Measurements from ENCODE around the gene ZNF644.
A peak's percentile ranks its signal among the peaks of the same experiment; 100 is the strongest.

Gene ZNF644

DNA sequence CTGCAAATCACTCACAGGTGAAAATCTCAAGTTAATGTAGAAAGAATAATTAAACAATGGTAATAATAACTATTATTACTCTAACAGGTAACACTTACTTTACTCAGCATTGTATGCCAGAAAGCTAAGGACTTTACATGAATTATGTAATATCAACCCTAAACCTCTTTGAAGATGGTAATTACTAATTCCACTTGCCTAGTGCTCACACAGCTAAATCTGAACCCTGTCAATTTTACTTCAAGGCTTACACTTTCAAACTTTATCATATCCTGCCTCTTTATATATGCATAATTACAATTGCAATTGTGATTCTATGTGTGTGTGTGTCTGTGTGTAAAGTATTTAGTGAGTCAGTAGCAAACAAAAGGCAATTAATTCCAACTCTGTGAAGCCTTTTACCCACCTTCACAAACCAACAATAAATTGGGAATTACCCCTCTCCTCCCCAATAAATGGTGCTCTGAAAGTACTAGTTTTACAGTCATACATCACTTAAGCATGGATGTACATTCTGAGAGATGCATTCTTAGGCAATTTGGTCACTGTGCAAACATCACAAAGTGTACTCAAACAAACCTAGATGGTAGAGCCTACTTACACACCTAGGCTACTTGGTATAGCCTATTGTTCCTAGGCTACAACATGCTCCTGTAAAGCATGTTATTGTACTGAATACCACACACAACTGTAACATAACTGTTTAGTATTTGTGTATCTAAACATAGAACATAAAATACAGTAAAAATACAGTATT lies 5.9 kb downstream of the ZNF644 start:
- H3K27me3 Mint-ChIP-seq (ENCODE audit: low read depth), result no peaks in the 10 kb centered on the region
- no peak overlapping the region for H3K4me3 Mint-ChIP-seq
- peak overlapping the region in 1 of 3 experiments; percentile 26 for H3K27ac Mint-ChIP-seq
- TF ChIP-seq, protein P1, sequence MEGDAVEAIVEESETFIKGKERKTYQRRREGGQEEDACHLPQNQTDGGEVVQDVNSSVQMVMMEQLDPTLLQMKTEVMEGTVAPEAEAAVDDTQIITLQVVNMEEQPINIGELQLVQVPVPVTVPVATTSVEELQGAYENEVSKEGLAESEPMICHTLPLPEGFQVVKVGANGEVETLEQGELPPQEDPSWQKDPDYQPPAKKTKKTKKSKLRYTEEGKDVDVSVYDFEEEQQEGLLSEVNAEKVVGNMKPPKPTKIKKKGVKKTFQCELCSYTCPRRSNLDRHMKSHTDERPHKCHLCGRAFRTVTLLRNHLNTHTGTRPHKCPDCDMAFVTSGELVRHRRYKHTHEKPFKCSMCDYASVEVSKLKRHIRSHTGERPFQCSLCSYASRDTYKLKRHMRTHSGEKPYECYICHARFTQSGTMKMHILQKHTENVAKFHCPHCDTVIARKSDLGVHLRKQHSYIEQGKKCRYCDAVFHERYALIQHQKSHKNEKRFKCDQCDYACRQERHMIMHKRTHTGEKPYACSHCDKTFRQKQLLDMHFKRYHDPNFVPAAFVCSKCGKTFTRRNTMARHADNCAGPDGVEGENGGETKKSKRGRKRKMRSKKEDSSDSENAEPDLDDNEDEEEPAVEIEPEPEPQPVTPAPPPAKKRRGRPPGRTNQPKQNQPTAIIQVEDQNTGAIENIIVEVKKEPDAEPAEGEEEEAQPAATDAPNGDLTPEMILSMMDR (IDR thresholded peaks at IDR 0.05; ENCODE audit: unreplicated experiment in 3 of 3), result no peak
- no peaks in the 10 kb centered on the region for H3K9me3 Mint-ChIP-seq
- H3K36me3 Mint-ChIP-seq (ENCODE audit: low read depth), result peaks cover 43% of the 10 kb centered on the region
- peaks cover 33% of the 10 kb centered on the region for H3K4me1 Mint-ChIP-seq

GRCh38 chr1:91015358-91015780 lies 6.5 kb downstream of the ZNF644 start:
- no peaks in the 10 kb centered on the region for H3K27me3 Mint-ChIP-seq (ENCODE audit: low read depth)
- peak overlapping the region in 1 of 3 experiments; percentile 59 for H3K27ac Mint-ChIP-seq

GRCh38 chr1:91014475-91014874 lies 7.4 kb downstream of the ZNF644 start:
- TF ChIP-seq, protein P1 (IDR thresholded peaks at IDR 0.05; ENCODE audit: unreplicated experiment in 3 of 3), result no peak
- Mint-ChIP-seq H3K9me3 (peaks cover 7% of the 10 kb centered on the region), H3K27me3 (ENCODE audit: low read depth) (no peaks in the 10 kb centered on the region), H3K27ac (no peak overlapping the region), H3K4me3 (no peak overlapping the region), H3K4me1 (peaks cover 23% of the 10 kb centered on the region), H3K36me3 (ENCODE audit: low read depth) (peaks cover 52% of the 10 kb centered on the region)

More at GRCh38 chr1:91015358-91015780, 6.5 kb downstream of the ZNF644 start:
- TF ChIP-seq, protein P1 (IDR thresholded peaks at IDR 0.05; ENCODE audit: unreplicated experiment in 3 of 3), result no peak
- peaks cover 2% of the 10 kb centered on the region for H3K9me3 Mint-ChIP-seq
- peaks cover 27% of the 10 kb centered on the region for H3K4me1 Mint-ChIP-seq
- no peak overlapping the region for H3K4me3 Mint-ChIP-seq
- H3K36me3 Mint-ChIP-seq (ENCODE audit: low read depth), result peaks cover 49% of the 10 kb centered on the region

GRCh38 chr1:91013302-91013701 lies 8.5 kb downstream of the ZNF644 start:
- H3K4me3 Mint-ChIP-seq, result no peak overlapping the region
- no peaks in the 10 kb centered on the region for H3K27me3 Mint-ChIP-seq (ENCODE audit: low read depth)

DNA sequence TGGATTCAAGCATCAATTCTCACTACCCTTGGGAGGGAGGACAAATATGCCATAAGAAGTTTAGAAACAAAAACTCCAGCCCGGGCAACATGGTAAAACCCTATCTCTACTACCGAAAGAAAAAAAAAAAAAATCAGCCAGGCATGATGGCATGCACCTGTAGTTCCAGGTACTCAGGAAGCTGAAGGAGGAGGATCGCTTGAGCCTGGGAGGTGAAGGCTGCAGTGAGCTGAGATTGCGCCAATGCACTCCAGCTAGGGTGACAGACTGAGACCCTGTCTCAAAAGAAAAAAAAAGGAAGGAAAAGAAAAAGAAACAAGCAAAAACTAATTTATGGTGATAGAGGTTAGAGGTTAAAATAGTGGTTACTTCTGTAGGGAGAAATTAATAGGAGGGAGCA lies 9.6 kb downstream of the ZNF644 start:
- Mint-ChIP-seq H3K4me1 (peaks cover 11% of the 10 kb centered on the region), H3K4me3 (no peak overlapping the region), H3K27ac (no peak overlapping the region), H3K36me3 (ENCODE audit: low read depth) (peaks cover 59% of the 10 kb centered on the region), H3K9me3 (peaks cover 19% of the 10 kb centered on the region), H3K27me3 (ENCODE audit: low read depth) (no peaks in the 10 kb centered on the region)
- TF ChIP-seq, protein P1 (IDR thresholded peaks at IDR 0.05; ENCODE audit: unreplicated experiment in 3 of 3), result no peak

More at GRCh38 chr1:91013302-91013701, 8.5 kb downstream of the ZNF644 start:
- H3K4me1 Mint-ChIP-seq, result peaks cover 16% of the 10 kb centered on the region
- peak overlapping the region in 1 of 3 experiments; percentile 10 for H3K27ac Mint-ChIP-seq
- H3K36me3 Mint-ChIP-seq (ENCODE audit: low read depth), result peaks cover 54% of the 10 kb centered on the region
- peaks cover 12% of the 10 kb centered on the region for H3K9me3 Mint-ChIP-seq
- TF ChIP-seq, protein P1 (IDR thresholded peaks at IDR 0.05; ENCODE audit: unreplicated experiment in 3 of 3), result no peak

DNA sequence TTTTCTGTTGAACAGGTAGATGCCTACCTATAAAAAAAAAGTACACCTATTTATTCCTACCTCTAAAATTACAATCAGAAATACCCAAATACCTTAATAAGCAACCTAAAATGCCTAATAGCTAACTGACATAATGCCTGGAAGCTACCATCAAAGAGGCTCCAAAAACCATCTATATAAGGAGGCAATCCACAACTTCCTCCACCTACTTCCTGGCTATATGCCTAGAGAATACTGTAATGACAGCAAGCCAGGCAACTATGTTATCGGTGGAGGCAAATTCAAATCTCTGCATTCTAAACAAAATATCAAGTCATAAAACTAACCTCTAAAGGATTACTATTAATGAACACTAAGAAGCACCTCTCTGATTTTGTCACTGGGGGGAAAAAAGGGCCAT lies 10.1 kb downstream of the ZNF644 start:
- Mint-ChIP-seq H3K27ac (no peak overlapping the region), H3K4me3 (no peak overlapping the region)

More for the DNA sequence above, 10.1 kb downstream of the ZNF644 start:
- H3K36me3 Mint-ChIP-seq (ENCODE audit: low read depth), result peaks cover 64% of the 10 kb centered on the region
- H3K4me1 Mint-ChIP-seq, result peaks cover 11% of the 10 kb centered on the region
- H3K27me3 Mint-ChIP-seq (ENCODE audit: low read depth), result no peaks in the 10 kb centered on the region
- peaks cover 22% of the 10 kb centered on the region for H3K9me3 Mint-ChIP-seq
- TF ChIP-seq, protein P1 (IDR thresholded peaks at IDR 0.05; ENCODE audit: unreplicated experiment in 3 of 3), result no peak

All from nephron (organoid).